ENCODE measurements around the gene CCNB3.

DNA sequence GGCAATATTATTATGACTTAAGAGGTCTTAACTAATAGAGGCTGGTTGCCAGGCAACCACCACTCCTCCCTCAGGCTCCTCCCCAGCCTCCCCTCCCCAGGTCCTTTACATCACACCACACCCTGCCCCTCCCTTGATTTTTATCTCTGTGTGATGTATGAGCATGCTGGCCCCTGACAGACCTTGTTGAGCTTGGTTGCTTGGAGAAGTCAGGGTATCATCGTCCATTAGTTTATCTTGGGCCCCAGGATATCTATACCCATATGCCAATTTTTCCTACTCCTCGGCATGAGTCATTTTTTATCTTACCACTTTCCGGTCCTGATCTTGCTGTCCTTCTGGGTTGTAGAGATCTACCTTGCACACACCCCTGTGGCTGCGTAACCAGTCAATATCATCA, 6.2 kb upstream of the CCNB3 start:
- no peak for TF ChIP-seq SP1 (IDR thresholded peaks at IDR 0.05)
- TF ChIP-seq FOXM1 (IDR thresholded peaks at IDR 0.05; ENCODE audit: borderline replicate concordance), result no peak
- no peak for TF ChIP-seq BHLHE40 (IDR thresholded peaks at IDR 0.05; ENCODE audit: borderline replicate concordance)
- no peak for TF ChIP-seq TARDBP (IDR thresholded peaks at IDR 0.05)
- no peak for TF ChIP-seq FOXK2 (IDR thresholded peaks at IDR 0.05)
- no peak for TF ChIP-seq ZNF384 (IDR thresholded peaks at IDR 0.05)
- TF ChIP-seq L3MBTL2 (conservative IDR thresholded peaks at IDR 0.05), result no peak
- TF ChIP-seq, protein P1, sequence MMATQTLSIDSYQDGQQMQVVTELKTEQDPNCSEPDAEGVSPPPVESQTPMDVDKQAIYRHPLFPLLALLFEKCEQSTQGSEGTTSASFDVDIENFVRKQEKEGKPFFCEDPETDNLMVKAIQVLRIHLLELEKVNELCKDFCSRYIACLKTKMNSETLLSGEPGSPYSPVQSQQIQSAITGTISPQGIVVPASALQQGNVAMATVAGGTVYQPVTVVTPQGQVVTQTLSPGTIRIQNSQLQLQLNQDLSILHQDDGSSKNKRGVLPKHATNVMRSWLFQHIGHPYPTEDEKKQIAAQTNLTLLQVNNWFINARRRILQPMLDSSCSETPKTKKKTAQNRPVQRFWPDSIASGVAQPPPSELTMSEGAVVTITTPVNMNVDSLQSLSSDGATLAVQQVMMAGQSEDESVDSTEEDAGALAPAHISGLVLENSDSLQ (IDR thresholded peaks at IDR 0.05), result no peak
- TF ChIP-seq HDGF (IDR thresholded peaks at IDR 0.05; ENCODE audit: borderline replicate concordance), result no peak
- TF ChIP-seq SUZ12 (IDR thresholded peaks at IDR 0.05), result no peak

Data from HEK293T (cell line).